T1000 (cell line): Measurements from ENCODE around the gene RNF5.

Experiments
- DNase-seq: peaks from one replicate; lab custom pipeline; 2025; ENCODE audit warnings: mixed read lengths; lab: John Stamatoyannopoulos, UW

RNF5 gene

GRCh38 chr6:32151863-32152768 is 26.1 kb upstream of the RNF5 start, which contains the start of gene PRRT1:
Gene PRRT1 (minus strand): TSS chr6:32151939. CDS start chr6:32151827, 112 bp downstream.
- DNase-seq: no peak

- peak; percentile 45 for DNase-seq
Observed at GRCh38 chr6:32152769-32153563, 25.2 kb upstream of the RNF5 start.

- DNase-seq: peak; percentile 83
Observed at GRCh38 chr6:32153564-32154513, 24.4 kb upstream of the RNF5 start, which contains the start of gene PPT2. Gene PPT2 (plus strand): TSS chr6:32154141. CDS start chr6:32154595, 454 bp downstream.

DNA sequence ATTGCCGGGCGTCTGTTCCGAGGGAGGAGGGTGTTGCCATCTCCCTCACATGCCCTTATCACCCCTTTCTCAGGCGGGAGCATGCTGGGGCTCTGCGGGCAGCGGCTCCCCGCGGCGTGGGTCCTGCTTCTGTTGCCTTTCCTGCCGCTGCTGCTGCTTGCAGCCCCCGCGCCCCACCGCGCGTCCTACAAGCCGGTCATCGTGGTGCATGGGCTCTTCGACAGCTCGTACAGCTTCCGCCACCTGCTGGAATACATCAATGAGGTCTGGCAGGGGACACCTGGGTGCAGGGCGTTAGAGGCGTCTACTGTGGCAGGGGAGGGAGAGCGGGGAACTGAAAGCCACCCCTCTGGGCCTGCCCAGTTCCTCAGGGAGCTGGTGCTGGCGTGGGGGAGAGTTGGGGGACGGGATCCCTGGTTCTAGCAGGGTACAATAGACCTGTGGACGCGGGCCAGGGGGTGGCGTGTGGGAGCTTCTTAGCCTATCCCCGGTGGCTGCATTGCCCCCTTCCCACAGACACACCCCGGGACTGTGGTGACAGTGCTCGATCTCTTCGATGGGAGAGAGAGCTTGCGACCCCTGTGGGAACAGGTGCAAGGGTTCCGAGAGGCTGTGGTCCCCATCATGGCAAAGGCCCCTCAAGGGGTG is 23.6 kb upstream of the RNF5 start:
- DNase-seq: peak; percentile 60

DNA sequence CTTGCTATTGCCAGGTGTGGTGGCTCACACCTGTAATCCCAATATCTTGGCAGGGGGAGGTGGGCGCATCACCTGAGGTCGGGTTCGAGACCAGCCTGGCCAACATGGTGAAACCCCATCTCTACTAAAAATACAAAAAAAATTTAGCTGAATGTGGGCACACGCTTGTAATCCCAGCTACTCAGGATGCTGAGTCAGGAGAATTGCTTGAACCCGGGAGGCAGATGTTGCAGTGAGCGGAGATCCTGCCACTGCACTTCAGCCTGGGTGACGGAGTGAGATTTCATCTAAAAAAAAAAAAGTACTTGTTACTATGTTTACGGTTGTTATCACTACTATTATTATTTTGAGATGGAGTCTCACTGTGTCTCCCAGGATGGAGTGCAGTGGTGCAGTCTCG is 21.3 kb upstream of the RNF5 start:
- no peak for DNase-seq

- no peak for DNase-seq
Observed at GRCh38 chr6:32158052-32158451, 20.2 kb upstream of the RNF5 start.

DNA sequence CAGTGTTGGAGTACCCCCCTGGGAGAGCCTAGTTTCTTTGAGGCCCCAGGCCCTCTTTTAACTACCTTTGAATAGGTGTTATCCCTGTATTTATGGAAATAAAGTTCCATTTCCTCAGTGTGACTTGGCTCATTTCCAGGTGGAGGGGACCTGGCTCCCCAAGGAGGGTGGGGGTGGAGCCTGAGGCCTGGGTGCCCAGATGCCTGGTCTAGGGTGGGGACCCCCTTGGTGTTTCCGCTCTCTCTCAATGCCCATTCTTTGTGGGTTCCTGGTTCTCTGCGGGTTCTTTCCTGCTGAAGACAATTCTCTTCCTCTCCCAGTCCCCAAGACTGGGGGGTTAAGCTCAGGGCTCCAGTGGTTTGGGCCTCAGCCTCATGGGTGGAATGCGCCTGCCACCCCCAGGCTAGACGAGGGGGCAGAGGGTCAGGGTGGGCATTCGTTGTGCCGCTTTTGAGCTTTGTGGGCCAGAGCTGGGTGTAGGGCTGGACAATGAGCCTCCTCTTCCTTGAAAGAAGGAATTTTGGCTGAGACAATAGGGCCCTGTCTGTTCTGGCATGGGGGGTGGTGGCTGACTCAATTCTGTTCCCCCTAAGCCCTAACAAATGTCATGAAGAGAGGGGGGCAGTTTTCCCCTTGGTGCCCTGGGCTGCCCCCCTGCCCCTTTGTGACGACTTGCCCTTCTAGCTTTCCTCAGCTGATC is 14.5 kb upstream of the RNF5 start:
- no peak for DNase-seq

DNA sequence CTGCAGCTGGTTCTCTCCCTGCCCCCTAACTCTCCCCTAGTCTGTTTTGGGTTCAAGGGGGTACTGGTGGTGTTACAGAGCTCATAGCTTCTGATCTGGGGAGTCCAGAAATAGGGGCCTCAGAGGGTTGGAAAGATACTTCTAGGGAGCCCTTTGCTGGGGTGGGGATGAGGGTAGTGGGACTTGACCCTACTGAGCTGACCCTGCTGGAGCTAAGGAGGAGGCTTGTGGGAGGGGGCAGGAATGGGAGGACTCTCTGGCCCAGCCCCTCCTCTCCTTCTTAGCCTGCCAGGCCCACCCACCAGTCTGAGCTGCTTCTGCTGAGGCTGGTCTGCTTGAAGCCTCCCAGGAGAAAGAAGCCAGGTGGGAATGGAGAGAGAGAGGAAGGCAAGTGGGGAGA is 13.9 kb upstream of the RNF5 start, which contains the start of gene EGFL8:
EGFL8 (plus strand) TSS at position 301 of the 400 bp plus-strand sequence. CDS start 1,571 bp downstream, outside the sequence.
- DNase-seq: no peak

GRCh38 chr6:32166411-32167061 is 11.7 kb upstream of the RNF5 start:
- no peak for DNase-seq

DNA sequence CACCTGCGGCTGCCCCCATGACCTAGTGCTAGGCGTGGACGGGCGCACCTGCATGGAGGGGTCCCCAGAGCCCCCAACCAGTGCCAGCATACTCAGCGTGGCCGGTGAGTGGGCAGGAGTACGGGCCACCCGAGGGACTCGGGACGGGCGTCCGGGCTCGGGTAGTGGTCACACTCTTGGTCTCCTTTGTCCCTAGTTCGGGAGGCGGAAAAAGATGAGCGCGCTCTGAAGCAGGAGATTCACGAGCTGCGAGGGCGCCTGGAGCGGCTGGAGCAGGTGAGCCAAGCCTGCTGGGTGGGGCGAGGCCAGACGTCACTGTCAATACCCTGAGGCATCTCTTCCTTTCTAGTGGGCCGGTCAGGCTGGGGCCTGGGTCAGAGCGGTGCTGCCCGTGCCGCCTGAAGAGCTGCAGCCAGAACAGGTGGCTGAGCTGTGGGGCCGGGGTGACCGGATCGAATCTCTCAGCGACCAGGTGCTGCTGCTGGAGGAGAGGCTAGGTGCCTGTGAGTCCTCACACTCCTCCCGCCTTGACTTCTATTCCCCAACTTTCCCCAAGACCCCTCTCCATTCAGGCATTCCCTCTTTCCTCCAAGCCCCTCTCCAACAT is 10.9 kb upstream of the RNF5 start:
- no peak for DNase-seq

DNA sequence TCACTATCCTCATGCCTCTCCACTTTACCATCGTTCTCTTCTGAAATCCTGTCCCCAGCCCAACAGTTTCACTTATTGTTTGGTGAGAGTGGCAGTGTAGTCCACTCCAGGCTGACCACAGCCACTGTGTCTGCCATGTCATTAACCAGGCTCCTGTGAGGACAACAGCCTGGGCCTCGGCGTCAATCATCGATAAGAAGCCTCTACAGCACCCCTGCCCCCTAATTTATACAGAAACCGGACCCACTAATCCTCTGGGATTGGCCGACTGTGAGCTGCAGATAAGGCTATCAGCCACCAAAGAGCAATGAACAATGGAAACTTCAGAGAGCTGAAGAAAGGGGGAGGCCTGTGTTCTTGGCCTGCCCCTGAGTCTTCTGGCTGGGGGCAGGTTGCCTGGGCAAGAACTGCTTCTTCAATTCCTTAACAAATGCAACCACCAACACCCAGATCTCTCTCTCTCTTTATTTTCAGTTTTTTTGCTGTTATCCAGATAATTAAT is 10.4 kb upstream of the RNF5 start:
- DNase-seq: no peak

DNA sequence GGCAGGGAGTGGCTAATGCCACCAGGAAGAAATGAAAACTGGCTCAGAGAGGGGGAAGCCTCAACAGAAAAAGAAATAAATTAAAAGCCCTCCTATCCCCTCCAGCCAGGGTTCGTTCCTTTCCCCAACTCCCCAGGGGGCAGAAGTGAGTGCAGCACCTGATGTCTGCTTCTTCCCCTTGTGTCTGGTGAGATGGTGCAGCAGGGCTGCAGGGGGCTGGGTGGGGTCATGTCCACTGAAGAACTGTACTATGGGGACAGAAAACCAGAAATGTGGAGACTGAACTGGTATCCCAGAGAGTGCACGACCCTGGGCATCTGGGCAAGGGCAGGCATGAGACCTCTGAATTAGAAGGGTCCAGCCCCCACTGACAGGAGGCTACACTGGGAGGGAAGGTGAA is 9.9 kb upstream of the RNF5 start:
- DNase-seq: no peak

- no peak for DNase-seq
Observed at GRCh38 chr6:32168807-32169591, 9.2 kb upstream of the RNF5 start.

GRCh38 chr6:32170294-32170693 is 7.9 kb upstream of the RNF5 start:
- DNase-seq: no peak

GRCh38 chr6:32171234-32171633 is 7.0 kb upstream of the RNF5 start:
- DNase-seq: no peak

- DNase-seq: no peak
Observed at GRCh38 chr6:32173051-32173727, 5.0 kb upstream of the RNF5 start.

DNA sequence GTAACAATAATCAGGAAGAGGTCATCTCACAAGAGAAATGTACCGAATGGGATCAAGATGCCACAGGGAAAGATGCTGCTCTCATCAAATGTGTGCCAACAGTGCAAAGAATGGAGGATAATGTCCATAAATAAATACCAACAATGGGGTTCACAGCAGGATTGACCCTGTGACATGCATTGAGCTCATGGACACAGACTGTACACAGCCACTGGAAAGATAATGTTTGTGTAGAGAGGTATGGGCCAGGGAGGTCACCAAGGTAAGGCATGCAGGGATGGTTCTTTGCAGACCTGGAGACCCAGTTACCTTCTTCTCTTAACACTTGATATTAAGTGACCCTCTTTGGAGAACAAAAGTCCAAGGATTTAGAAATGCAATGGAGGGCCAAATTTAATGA is 3.8 kb upstream of the RNF5 start:
- no peak for DNase-seq

DNA sequence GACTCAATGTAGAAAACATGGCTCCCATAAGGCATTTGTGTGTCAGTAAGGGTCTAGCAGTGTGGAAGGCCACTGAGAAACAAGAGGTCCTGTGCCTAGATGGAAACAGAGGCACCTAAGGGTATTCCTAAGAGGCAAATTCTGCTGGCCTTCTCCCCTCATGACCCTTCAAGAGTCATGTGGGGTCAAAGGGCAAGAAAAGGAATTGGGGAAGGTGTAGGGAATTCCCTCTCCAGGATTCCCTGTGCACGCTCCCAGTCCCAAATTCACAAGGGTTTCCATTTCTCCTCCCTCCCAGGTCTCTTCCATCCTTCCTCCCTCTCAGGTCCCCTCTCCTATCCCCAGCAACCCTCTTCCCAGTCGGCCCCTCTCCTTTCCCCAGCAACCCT is 2.9 kb upstream of the RNF5 start:
- DNase-seq: no peak
